Psoas muscle (tissue), 8 donors: ENCODE measurements around the gene CENPO. TPM values are rescaled to one million over a fixed set of nuclear protein-coding genes. Genes with fewer than 3 reads are reported as not detected.

Source experiments
- ATAC-seq, 4 donors: fragments of 200-7000 bp; cut with Tn5 transposase; one replicate each; pipeline ENCODE4 v1.9.1; 2020; ENCODE audit warnings: moderate library complexity in 3 of 4, mild to moderate bottlenecking in 2 of 4
- DNase-seq, 2 donors: peaks; one replicate each; pipeline ENCODE4 v3.0.0-alpha.2; 2020
- H3K27ac ChIP-seq: fragments of 200-600 bp; one replicate; pipeline ENCODE4 v1.8.0; 2022
- H3K27me3 ChIP-seq, 3 donors: fragments of 200-600 bp in 1 of 3; one replicate each; pipeline versions ENCODE4 v1.6.1 to v1.8.0; 2013 to 2022; ENCODE audit warnings: low read length in 2 of 3, mild to moderate bottlenecking in 2 of 3, moderate library complexity in 1 of 3; ENCODE audit not compliant: insufficient read depth in 3 of 3
- H3K36me3 ChIP-seq, 2 donors: fragments of 200-600 bp in 1 of 2; one replicate each; pipeline versions ENCODE4 v1.6.1 to v1.8.0; 2013 to 2022; ENCODE audit warnings: low read depth in 1 of 2, mild to moderate bottlenecking in 1 of 2, moderate library complexity in 1 of 2; ENCODE audit not compliant: insufficient read depth in 1 of 2
- H3K4me1 ChIP-seq: fragments of 200-600 bp; one replicate; pipeline ENCODE4 v1.8.0; 2022
- H3K4me3 ChIP-seq: fragments of 200-600 bp; one replicate; pipeline ENCODE4 v1.8.0; 2022; ENCODE audit warnings: mild to moderate bottlenecking
- H3K9me3 ChIP-seq: fragments of 200-600 bp; one replicate; pipeline ENCODE4 v1.8.0; 2022
- CTCF ChIP-seq: fragments of 200-600 bp; IDR thresholded peaks from one replicate; pipeline ENCODE4 v1.8.0; 2022; ENCODE audit warnings: antibody characterized with exemption
- WGBS, 3 donors: extraction: QIAGEN DNeasy Blood & Tissue Kit; methylation state at CpG; one replicate each; pipeline versions ENCODE4 v1.1.6 to v1.1.7; 2013; 5-methylcytosine and 5-hydroxymethylcytosine counted together
- intact Hi-C, 2 donors: fragments of 100-400 bp; cut with DNase I; formaldehyde crosslinking; loops; one replicate each; pipeline versions ENCODE4 v1.11.0 to v1.14.2; 2022
- polyA plus RNA-seq, 3 donors: library from polyadenylated mRNA; stranded (reverse); fragments of 200-250 nt; gene quantifications; one replicate each; pipeline ENCODE4 v1.2.3, GENCODE V29; 2013
- total RNA-seq, 4 donors: library from RNA; stranded (reverse); fragmentation: NEBNext Ultra II Directional in 2 of 4; extraction: Animal tissue kit (Norgen Biotek cat#: 25700) in 2 of 4; gene quantifications; one replicate each; pipeline versions ENCODE4 v1.2.1 to v1.2.4, GENCODE V29; 2021 to 2023
- donor health status: healthy with polysubstance abuse.
- donor health status: DM: no; HTN: no; CAD: no; lungs with moderate emphysema.
- donor health status: Bipolar disorder and iron deficiency.
- donor health status: healthy.
- donor health status: DM: yes; HTN: yes; CAD: no.
- donor health status: DM: no; HTN: no; CAD: no.
- donor health status: DM: no; HTN: no; CAD: no.
- donor health status: DM: yes; HTN: yes; CAD: no.

Gene CENPO
- total and polyA plus RNA-seq, 7 donors = 1.6 to 5.4 (median 2.8) TPM

GRCh38 chr2:24816404-24816803 lies 23.2 kb downstream of the CENPO start:
- Histone ChIP-seq H3K4me3 (no peak overlapping the region), H3K27me3 (no peaks in the 10 kb centered on the region), H3K27ac (no peak overlapping the region), H3K4me1 (no peaks in the 10 kb centered on the region), H3K9me3 (no peaks in the 10 kb centered on the region), H3K36me3 (peaks cover 0 to 28% of the 10 kb centered on the region in 2 donors)
- no peak for DNase-seq
- TF ChIP-seq CTCF = no peak
- WGBS, 3 donors = 95 to 96% (median 96%) methylated on average over 6 of the region's 6 CpGs
- intact Hi-C loops = no loop called here
- no peak for ATAC-seq

GRCh38 chr2:24816884-24817283 lies 23.7 kb downstream of the CENPO start:
- Histone ChIP-seq H3K27ac (no peak overlapping the region), H3K4me3 (no peak overlapping the region), H3K36me3 (peaks cover 0 to 28% of the 10 kb centered on the region in 2 donors), H3K9me3 (no peaks in the 10 kb centered on the region), H3K27me3 (no peaks in the 10 kb centered on the region), H3K4me1 (no peaks in the 10 kb centered on the region)
- ATAC-seq (peak in 1 of 4 donors; percentile 58), DNase-seq (no peak)
- no peak for TF ChIP-seq CTCF
- WGBS, 3 donors = 86 to 90% (median 89%) methylated on average over 4 of the region's 4 CpGs
- intact Hi-C loops = no loop called here

- WGBS, 3 donors = 73 to 89% (median 81%) methylated on average over 9 of the region's 9 CpGs
- TF ChIP-seq CTCF = no peak
- no peaks in the 10 kb centered on the region for H3K9me3 ChIP-seq
- no peak overlapping the region for H3K4me3 ChIP-seq
- H3K27me3 ChIP-seq = no peaks in the 10 kb centered on the region
- intact Hi-C loops = no loop called here
- H3K4me1 ChIP-seq = no peaks in the 10 kb centered on the region
- ATAC-seq = no peak
- no peak overlapping the region for H3K27ac ChIP-seq
- peaks cover 0 to 28% of the 10 kb centered on the region in 2 donors for H3K36me3 ChIP-seq
- DNase-seq = peak in 1 of 2 donors; percentile 19
These were observed 25.5 kb downstream of the CENPO start for GRCh38 chr2:24818721-24819167.

GRCh38 chr2:24819442-24820174 lies 26.4 kb downstream of the CENPO start:
- H3K9me3 ChIP-seq = no peaks in the 10 kb centered on the region
- 85 to 86% (median 85%) methylated on average over 21 of the region's 21 CpGs for WGBS, 3 donors
- intact Hi-C loops = no loop called here
- DNase-seq = no peak
- peaks cover 0 to 28% of the 10 kb centered on the region in 2 donors for H3K36me3 ChIP-seq
- no peaks in the 10 kb centered on the region for H3K4me1 ChIP-seq
- no peak overlapping the region for H3K27ac ChIP-seq
- H3K4me3 ChIP-seq = no peak overlapping the region
- no peak for ATAC-seq
- no peak for TF ChIP-seq CTCF
- no peaks in the 10 kb centered on the region for H3K27me3 ChIP-seq

GRCh38 chr2:24820175-24820513 lies 26.9 kb downstream of the CENPO start:
- no peak overlapping the region for H3K27ac ChIP-seq
- no peak for TF ChIP-seq CTCF
- no peaks in the 10 kb centered on the region for H3K4me1 ChIP-seq
- H3K4me3 ChIP-seq = no peak overlapping the region
- H3K9me3 ChIP-seq = no peaks in the 10 kb centered on the region
- no peaks in the 10 kb centered on the region for H3K27me3 ChIP-seq
- peaks cover 0 to 28% of the 10 kb centered on the region in 2 donors for H3K36me3 ChIP-seq
- intact Hi-C loops = no loop called here
- 84 to 93% (median 89%) methylated on average over 7 of the region's 7 CpGs for WGBS, 3 donors
- ATAC-seq = no peak
- DNase-seq = no peak
